ENCODE data around the gene LRP1-AS. TPM values are rescaled to one million over a fixed set of nuclear protein-coding genes. Genes with fewer than 3 reads are reported as not detected.
"Not testable (repeated sequence)": the region's sequence is repeated elsewhere in the genome, so short reads cannot be mapped to it uniquely, and the experiment has no call there.

LRP1-AS gene
- total RNA-seq, 1 experiment from 2014 or later, result not detected

- not testable (repeated sequence) for H3K36me3 ChIP-seq, DNase-seq, H3K9me3 ChIP-seq
Observed at GRCh38 chr12:57120718-57121117, 26.7 kb downstream of the LRP1-AS start.

GRCh38 chr12:57119294-57120085 lies 27.9 kb downstream of the LRP1-AS start:
- no peak for DNase-seq
- no peaks in the 10 kb centered on the region for H3K9me3 ChIP-seq
- no peaks in the 10 kb centered on the region for H3K27me3 ChIP-seq
- H3K36me3 ChIP-seq, result no peaks in the 10 kb centered on the region
- H3K4me3 ChIP-seq, result no peak overlapping the region

More at GRCh38 chr12:57120718-57121117, 26.7 kb downstream of the LRP1-AS start:
- not testable (repeated sequence) for H3K4me3 ChIP-seq, H3K27me3 ChIP-seq

- H3K27me3 ChIP-seq, result no peaks in the 10 kb centered on the region
- no peaks in the 10 kb centered on the region for H3K36me3 ChIP-seq
- H3K9me3 ChIP-seq, result no peaks in the 10 kb centered on the region
- DNase-seq, result peak; percentile 91
- no peak overlapping the region for H3K4me3 ChIP-seq
Observed at GRCh38 chr12:57118711-57119271, 28.6 kb downstream of the LRP1-AS start.

- no peaks in the 10 kb centered on the region for H3K9me3 ChIP-seq
- H3K4me3 ChIP-seq, result no peak overlapping the region
- H3K27me3 ChIP-seq, result no peaks in the 10 kb centered on the region
- H3K36me3 ChIP-seq, result no peaks in the 10 kb centered on the region
- DNase-seq, result no peak
Observed at GRCh38 chr12:57116580-57117281, 30.7 kb downstream of the LRP1-AS start.

- H3K36me3 ChIP-seq, result no peaks in the 10 kb centered on the region
- H3K4me3 ChIP-seq, result peak overlapping the region; percentile 61
- H3K9me3 ChIP-seq, result no peaks in the 10 kb centered on the region
- no peaks in the 10 kb centered on the region for H3K27me3 ChIP-seq
- DNase-seq, result no peak
Observed at GRCh38 chr12:57112492-57113294, 34.7 kb downstream of the LRP1-AS start.

- Histone ChIP-seq H3K27me3 (no peaks in the 10 kb centered on the region), H3K4me3 (peak within 1 kb of the TSS; percentile 61), H3K36me3 (peaks cover 4% of the 10 kb centered on the region), H3K9me3 (no peaks in the 10 kb centered on the region)
- peak; percentile 78 for DNase-seq
Observed at GRCh38 chr12:57111031-57111734, 36.2 kb downstream of the LRP1-AS start, which contains the start of gene STAT6. Gene STAT6, minus strand, starts transcription at chr12:57111362. Its CDS starts 3,084 bp downstream, at chr12:57108278.

GRCh38 chr12:57110104-57111030 lies 37.1 kb downstream of the LRP1-AS start:
- peaks cover 4% of the 10 kb centered on the region for H3K36me3 ChIP-seq
- H3K9me3 ChIP-seq, result no peaks in the 10 kb centered on the region
- DNase-seq, result peak; percentile 36
- peak overlapping the region; percentile 61 for H3K4me3 ChIP-seq
- H3K27me3 ChIP-seq, result no peaks in the 10 kb centered on the region

- DNase-seq, result no peak
- H3K4me3 ChIP-seq, result peak overlapping the region; percentile 61; the same call in 1 of the 2 replicates
Observed at GRCh38 chr12:57109207-57110103, 38.0 kb downstream of the LRP1-AS start.

GRCh38 chr12:57107456-57108155 lies 39.8 kb downstream of the LRP1-AS start:
- H3K4me3 ChIP-seq, result no peak overlapping the region
- H3K27me3 ChIP-seq, result no peaks in the 10 kb centered on the region
- no peak for DNase-seq
- peaks cover 8% of the 10 kb centered on the region for H3K36me3 ChIP-seq
- H3K9me3 ChIP-seq, result no peaks in the 10 kb centered on the region

More at GRCh38 chr12:57109207-57110103, 38.0 kb downstream of the LRP1-AS start:
- Histone ChIP-seq H3K27me3 (no peaks in the 10 kb centered on the region), H3K9me3 (no peaks in the 10 kb centered on the region), H3K36me3 (peaks cover 4% of the 10 kb centered on the region)

GRCh38 chr12:57106021-57106708 lies 41.3 kb downstream of the LRP1-AS start:
- H3K9me3 ChIP-seq, result no peaks in the 10 kb centered on the region
- peaks cover 11% of the 10 kb centered on the region for H3K36me3 ChIP-seq
- H3K4me3 ChIP-seq, result no peak overlapping the region
- no peaks in the 10 kb centered on the region for H3K27me3 ChIP-seq
- no peak for DNase-seq

- Histone ChIP-seq H3K36me3 (peaks cover 11% of the 10 kb centered on the region), H3K4me3 (no peak overlapping the region), H3K9me3 (no peaks in the 10 kb centered on the region), H3K27me3 (no peaks in the 10 kb centered on the region)
- DNase-seq, result no peak
Observed at GRCh38 chr12:57105011-57105753, 42.2 kb downstream of the LRP1-AS start.

GRCh38 chr12:57104292-57104910 lies 43.0 kb downstream of the LRP1-AS start:
- Histone ChIP-seq H3K9me3 (no peaks in the 10 kb centered on the region), H3K36me3 (peaks cover 11% of the 10 kb centered on the region), H3K27me3 (no peaks in the 10 kb centered on the region), H3K4me3 (no peak overlapping the region)
- no peak for DNase-seq

Data from MG63 (cell line).